Naive thymus-derived CD4-positive, alpha-beta T cell (primary cell): ENCODE measurements around the gene PARVA. TPM values are rescaled to one million over a fixed set of nuclear protein-coding genes. Genes with fewer than 3 reads are reported as not detected.

Experiments
- ATAC-seq: fragments of 150-1000 bp; cut with Tn5 transposase; 2 replicates; pipeline ENCODE4 v1.10.0; 2021; ENCODE audit warnings: mild to moderate bottlenecking, moderate library complexity
- CTCF ChIA-PET: fragments of 350-600 bp; sonication (Branson Sonifier 250); formaldehyde crosslinking; loops from one replicate; lab custom pipeline; 2021; ENCODE audit warnings: antibody characterized with exemption; lab: Charles Lee
- POLR2A ChIA-PET: fragments of 350-600 bp; sonication (Branson Sonifier 250); formaldehyde crosslinking; loops from one replicate; lab custom pipeline; 2021; ENCODE audit warnings: antibody characterized with exemption, inconsistent platforms; lab: Charles Lee
- DNase-seq, 9 donors: peaks; one replicate each; pipeline versions ENCODE4 v3.0.0 to v3.0.0-alpha.2; 2020 to 2022; ENCODE audit warnings: mixed read lengths in 1 of 9
- H3K27ac ChIP-seq: one replicate; pipeline ENCODE4 v1.7.0; 2013; ENCODE audit warnings: mild to moderate bottlenecking, low read depth, low read length, moderate library complexity
- H3K27me3 ChIP-seq, 2 donors: one replicate each; pipeline ENCODE4 v1.7.0; 2013; ENCODE audit warnings: low read length in 2 of 2, mild to moderate bottlenecking in 2 of 2, moderate library complexity in 2 of 2; ENCODE audit not compliant: control insufficient read depth in 2 of 2, insufficient read depth in 2 of 2
- H3K36me3 ChIP-seq, 3 experiments: 1 replicate in 2 of 3; 2 replicates in 1 of 3; pipeline ENCODE4 v1.7.0; 2013; ENCODE audit warnings: low read length in 3 of 3, mild to moderate bottlenecking in 3 of 3, moderate library complexity in 1 of 3; ENCODE audit not compliant: insufficient read depth in 3 of 3, control insufficient read depth in 2 of 3
- H3K4me1 ChIP-seq, 2 donors: one replicate each; pipeline ENCODE4 v1.7.0; 2013; ENCODE audit warnings: low read length in 2 of 2, mild to moderate bottlenecking in 2 of 2, moderate library complexity in 1 of 2; ENCODE audit not compliant: control insufficient read depth in 2 of 2, insufficient read depth in 2 of 2
- H3K4me3 ChIP-seq: 2 replicates; pipeline ENCODE4 v1.7.0; 2013; ENCODE audit warnings: mild to moderate bottlenecking, low read length
- H3K9me3 ChIP-seq, 3 experiments: 1 replicate in 2 of 3; 2 replicates in 1 of 3; pipeline ENCODE4 v1.7.0; 2013; ENCODE audit warnings: low read length in 3 of 3; ENCODE audit not compliant: control insufficient read depth in 2 of 3
- H3K27ac Mint-ChIP-seq, 9 donors: one replicate each; pipeline ENCODE4 v1.8.0; 2020 to 2022; ENCODE audit warnings: mixed read lengths in 9 of 9, mild to moderate bottlenecking in 8 of 9, moderate library complexity in 5 of 9, inconsistent platforms in 2 of 9
- H3K27me3 Mint-ChIP-seq, 5 donors: one replicate each; pipeline ENCODE4 v1.8.0; 2021 to 2022; ENCODE audit warnings: mixed read lengths in 5 of 5, mild to moderate bottlenecking in 1 of 5
- H3K36me3 Mint-ChIP-seq, 5 donors: one replicate each; pipeline ENCODE4 v1.8.0; 2020 to 2022; ENCODE audit warnings: mixed read lengths in 5 of 5, mild to moderate bottlenecking in 3 of 5, inconsistent platforms in 1 of 5
- H3K4me1 Mint-ChIP-seq, 7 donors: one replicate each; pipeline ENCODE4 v1.8.0; 2020 to 2022; ENCODE audit warnings: mixed read lengths in 7 of 7, mild to moderate bottlenecking in 3 of 7, inconsistent platforms in 1 of 7
- H3K4me3 Mint-ChIP-seq, 10 donors: one replicate each; pipeline ENCODE4 v1.8.0; 2020 to 2022; ENCODE audit warnings: mild to moderate bottlenecking in 10 of 10, mixed read lengths in 10 of 10, moderate library complexity in 6 of 10, inconsistent platforms in 2 of 10
- H3K9me3 Mint-ChIP-seq, 11 donors: one replicate each; pipeline ENCODE4 v1.8.0; 2020 to 2022; ENCODE audit warnings: mixed read lengths in 11 of 11, mild to moderate bottlenecking in 4 of 11, inconsistent platforms in 1 of 11, moderate library complexity in 1 of 11
- intact Hi-C, 2 donors: fragments of 100-400 bp; cut with micrococcal nuclease; formaldehyde crosslinking; loops; one replicate each; pipeline ENCODE4 v1.15.1; 2023
- polyA plus RNA-seq, 2 donors: library from polyadenylated mRNA; unstranded; fragments of 300-500 nt; fragmentation: Illumina TruSeq; gene quantifications; one replicate each; pipeline ENCODE4 v1.2.3, GENCODE V29; 2021
- total RNA-seq, 6 experiments: library from RNA in 5 of 6; stranded (reverse) in 5 of 6; gene quantifications; 1 replicate in 5 of 6; 2 replicates in 1 of 6; pipeline ENCODE4 v1.2.3 and lab custom pipeline; 2021 to 2026

PARVA gene
- total and polyA plus RNA-seq, 7 experiments from 2014 or later = 0.07 to 0.97 (median 0.69) TPM

GRCh38 chr11:12388173-12388572 lies 10.8 kb downstream of the PARVA start:
- H3K4me1 Mint-ChIP-seq = no peaks in the 10 kb centered on the region
- ChIA-PET CTCF (interaction anchor here (1.1 kb wide), 1 partner anchor 58 kb away, joined by 3 read pairs; no protein-coding TSS in a partner anchor), POLR2A (interaction anchor here (1.4 kb wide), 2 partner anchors 11 to 22 kb away, joined by 3 read pairs; no protein-coding TSS in a partner anchor)

GRCh38 chr11:12388939-12389670 lies 11.7 kb downstream of the PARVA start:
- ChIA-PET POLR2A (interaction anchor here (1.4 kb wide), 1 partner anchor 10 kb away, joined by 3 read pairs; no protein-coding TSS in a partner anchor), CTCF (no interaction called here)
- DNase-seq (no peak), ATAC-seq (no peak)
- Histone ChIP-seq H3K4me3 (no peak overlapping the region), H3K9me3 (peaks cover 0 to 4% (median 0%) of the 10 kb centered on the region in 3 experiments), H3K27me3 (no peaks in the 10 kb centered on the region), H3K27ac (no peak overlapping the region), H3K36me3 (no peaks in the 10 kb centered on the region), H3K4me1 (no peaks in the 10 kb centered on the region)
- Mint-ChIP-seq H3K36me3 (peaks cover 0 to 7% (median 0%) of the 10 kb centered on the region in 5 donors), H3K4me3 (no peak overlapping the region), H3K27ac (no peak overlapping the region), H3K4me1 (no peaks in the 10 kb centered on the region), H3K27me3 (peaks cover 0 to 19% (median 16%) of the 10 kb centered on the region in 5 donors), H3K9me3 (peaks cover 0 to 8% (median 4%) of the 10 kb centered on the region in 11 donors)
- intact Hi-C loops = no loop called here

More at GRCh38 chr11:12388173-12388572, 10.8 kb downstream of the PARVA start:
- H3K9me3 Mint-ChIP-seq = peaks cover 0 to 9% (median 0%) of the 10 kb centered on the region in 11 donors
- no peak overlapping the region for H3K4me3 Mint-ChIP-seq
- Histone ChIP-seq H3K27ac (no peak overlapping the region), H3K4me1 (no peaks in the 10 kb centered on the region), H3K27me3 (no peaks in the 10 kb centered on the region), H3K4me3 (no peak overlapping the region), H3K9me3 (no peaks in the 10 kb centered on the region), H3K36me3 (no peaks in the 10 kb centered on the region)
- ATAC-seq (no peak), DNase-seq (no peak)
- H3K27me3 Mint-ChIP-seq = peaks cover 0 to 24% (median 15%) of the 10 kb centered on the region in 5 donors
- intact Hi-C loops = no loop called here
- no peak overlapping the region for H3K27ac Mint-ChIP-seq
- peaks cover 0 to 8% (median 0%) of the 10 kb centered on the region in 5 donors for H3K36me3 Mint-ChIP-seq

GRCh38 chr11:12389676-12390657 lies 12.6 kb downstream of the PARVA start:
- no peak for DNase-seq
- Histone ChIP-seq H3K36me3 (no peaks in the 10 kb centered on the region), H3K27me3 (no peaks in the 10 kb centered on the region), H3K4me3 (no peak overlapping the region), H3K9me3 (peaks cover 0 to 4% (median 0%) of the 10 kb centered on the region in 3 experiments), H3K4me1 (no peaks in the 10 kb centered on the region), H3K27ac (no peak overlapping the region)
- POLR2A ChIA-PET = no interaction called here
- intact Hi-C loops = no loop called here
- CTCF ChIA-PET = no interaction called here
- ATAC-seq = no peak
- H3K9me3 Mint-ChIP-seq = peaks cover 0 to 8% (median 3%) of the 10 kb centered on the region in 11 donors
- no peak overlapping the region for H3K4me3 Mint-ChIP-seq
- H3K27me3 Mint-ChIP-seq = peaks cover 0 to 16% (median 10%) of the 10 kb centered on the region in 5 donors
- H3K4me1 Mint-ChIP-seq = no peaks in the 10 kb centered on the region
- peak overlapping the region in 1 of 9 donors; percentile 13 for H3K27ac Mint-ChIP-seq
- H3K36me3 Mint-ChIP-seq = no peaks in the 10 kb centered on the region

GRCh38 chr11:12390687-12391110 lies 13.3 kb downstream of the PARVA start:
- H3K36me3 Mint-ChIP-seq = no peaks in the 10 kb centered on the region
- CTCF ChIA-PET = no interaction called here

GRCh38 chr11:12392672-12393071 lies 15.3 kb downstream of the PARVA start:
- Histone ChIP-seq H3K4me1 (no peaks in the 10 kb centered on the region), H3K9me3 (peaks cover 0 to 4% (median 0%) of the 10 kb centered on the region in 3 experiments), H3K27ac (no peak overlapping the region), H3K4me3 (no peak overlapping the region), H3K36me3 (no peaks in the 10 kb centered on the region), H3K27me3 (no peaks in the 10 kb centered on the region)
- Mint-ChIP-seq H3K4me3 (no peak overlapping the region), H3K4me1 (peaks cover 0 to 15% (median 14%) of the 10 kb centered on the region in 7 donors), H3K27me3 (peaks cover 0 to 16% (median 3%) of the 10 kb centered on the region in 5 donors), H3K9me3 (peaks cover 0 to 8% (median 3%) of the 10 kb centered on the region in 11 donors), H3K27ac (no peak overlapping the region), H3K36me3 (no peaks in the 10 kb centered on the region)
- ATAC-seq = no peak
- intact Hi-C loops = no loop called here
- CTCF ChIA-PET = no interaction called here
- DNase-seq = no peak
- POLR2A ChIA-PET = interaction anchor here (0.7 kb wide), 1 partner anchor 27 kb away, joined by 6 read pairs; no protein-coding TSS in a partner anchor

More at GRCh38 chr11:12390687-12391110, 13.3 kb downstream of the PARVA start:
- Mint-ChIP-seq H3K27me3 (peaks cover 0 to 16% (median 8%) of the 10 kb centered on the region in 5 donors), H3K27ac (no peak overlapping the region), H3K4me3 (no peak overlapping the region), H3K9me3 (peaks cover 0 to 8% (median 3%) of the 10 kb centered on the region in 11 donors), H3K4me1 (no peaks in the 10 kb centered on the region)
- intact Hi-C loops = no loop called here
- Histone ChIP-seq H3K9me3 (peaks cover 0 to 4% (median 0%) of the 10 kb centered on the region in 3 experiments), H3K27me3 (no peaks in the 10 kb centered on the region), H3K36me3 (no peaks in the 10 kb centered on the region), H3K4me3 (no peak overlapping the region), H3K27ac (no peak overlapping the region), H3K4me1 (no peaks in the 10 kb centered on the region)
- no peak for DNase-seq
- ATAC-seq = no peak
- POLR2A ChIA-PET = no interaction called here

- H3K27me3 ChIP-seq = no peaks in the 10 kb centered on the region
- H3K27ac Mint-ChIP-seq = no peak overlapping the region
- H3K27ac ChIP-seq = no peak overlapping the region
- no peaks in the 10 kb centered on the region for H3K36me3 ChIP-seq
- ChIA-PET POLR2A (no interaction called here), CTCF (interaction anchor here (1.3 kb wide), 1 partner anchor 27 kb away, joined by 3 read pairs; no protein-coding TSS in a partner anchor)
- no peaks in the 10 kb centered on the region for H3K36me3 Mint-ChIP-seq
- ATAC-seq (no peak), DNase-seq (no peak)
- no peak overlapping the region for H3K4me3 Mint-ChIP-seq
- H3K4me1 Mint-ChIP-seq = peaks cover 0 to 24% (median 17%) of the 10 kb centered on the region in 7 donors
- H3K9me3 Mint-ChIP-seq = peaks cover 0 to 8% (median 3%) of the 10 kb centered on the region in 11 donors
- peaks cover 0 to 4% (median 0%) of the 10 kb centered on the region in 3 experiments for H3K9me3 ChIP-seq
- no peak overlapping the region for H3K4me3 ChIP-seq
- intact Hi-C loops = no loop called here
- H3K4me1 ChIP-seq = no peaks in the 10 kb centered on the region
- H3K27me3 Mint-ChIP-seq = peaks cover 0 to 16% (median under 1%) of the 10 kb centered on the region in 5 donors
Observed at GRCh38 chr11:12393691-12394090, 16.3 kb downstream of the PARVA start.
